GM10248 (cell line): ENCODE data around the gene KPNA1.

Experiments
- CTCF ChIA-PET: fragments of 300-600 bp; sonication (Branson Sonifier 250); formaldehyde crosslinking; extraction: SDS; loops from one replicate; lab custom pipeline; 2021; ENCODE audit warnings: antibody characterized with exemption; lab: Yijun Ruan, JAX
- POLR2A ChIA-PET: fragments of 350-650 bp; sonication (Branson Sonifier 250); formaldehyde crosslinking; extraction: SDS; loops from one replicate; lab custom pipeline; 2020; ENCODE audit warnings: antibody characterized with exemption; lab: Yijun Ruan, JAX
- DNase-seq: peaks from one replicate; pipeline ENCODE4 v3.0.0; 2012; ENCODE audit errors: extremely low spot score
- TF ChIP-seq, protein P1 (sequence below): IDR thresholded peaks from 2 replicates; pipeline ENCODE4 v1.5.1; 2012; ENCODE audit warnings: mild to moderate bottlenecking, low read depth; ENCODE audit errors: extremely low read depth, missing control alignments, control extremely low read depth

Gene KPNA1

DNA sequence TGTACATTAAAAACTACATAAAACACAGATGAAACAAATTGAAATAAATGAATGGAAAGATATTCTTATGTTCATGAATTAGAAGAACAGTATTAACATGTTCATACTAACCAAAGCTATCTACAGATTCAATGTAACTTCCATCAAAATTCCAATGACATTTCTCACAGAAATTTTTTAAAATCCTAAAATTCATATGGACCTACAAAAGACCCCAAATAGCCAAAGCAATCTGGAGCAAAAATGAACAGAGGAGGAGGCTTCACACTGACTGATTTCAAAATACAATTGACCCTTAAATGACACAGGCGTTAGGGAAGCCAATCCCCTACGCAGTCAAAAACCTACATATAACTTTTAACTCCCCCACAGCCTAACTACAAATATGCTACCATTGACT is 39.4 kb downstream of the KPNA1 start:
- TF ChIP-seq, protein P1, sequence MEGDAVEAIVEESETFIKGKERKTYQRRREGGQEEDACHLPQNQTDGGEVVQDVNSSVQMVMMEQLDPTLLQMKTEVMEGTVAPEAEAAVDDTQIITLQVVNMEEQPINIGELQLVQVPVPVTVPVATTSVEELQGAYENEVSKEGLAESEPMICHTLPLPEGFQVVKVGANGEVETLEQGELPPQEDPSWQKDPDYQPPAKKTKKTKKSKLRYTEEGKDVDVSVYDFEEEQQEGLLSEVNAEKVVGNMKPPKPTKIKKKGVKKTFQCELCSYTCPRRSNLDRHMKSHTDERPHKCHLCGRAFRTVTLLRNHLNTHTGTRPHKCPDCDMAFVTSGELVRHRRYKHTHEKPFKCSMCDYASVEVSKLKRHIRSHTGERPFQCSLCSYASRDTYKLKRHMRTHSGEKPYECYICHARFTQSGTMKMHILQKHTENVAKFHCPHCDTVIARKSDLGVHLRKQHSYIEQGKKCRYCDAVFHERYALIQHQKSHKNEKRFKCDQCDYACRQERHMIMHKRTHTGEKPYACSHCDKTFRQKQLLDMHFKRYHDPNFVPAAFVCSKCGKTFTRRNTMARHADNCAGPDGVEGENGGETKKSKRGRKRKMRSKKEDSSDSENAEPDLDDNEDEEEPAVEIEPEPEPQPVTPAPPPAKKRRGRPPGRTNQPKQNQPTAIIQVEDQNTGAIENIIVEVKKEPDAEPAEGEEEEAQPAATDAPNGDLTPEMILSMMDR: no peak
- DNase-seq: no peak
- ChIA-PET CTCF (no interaction called here), POLR2A (no interaction called here)

DNA sequence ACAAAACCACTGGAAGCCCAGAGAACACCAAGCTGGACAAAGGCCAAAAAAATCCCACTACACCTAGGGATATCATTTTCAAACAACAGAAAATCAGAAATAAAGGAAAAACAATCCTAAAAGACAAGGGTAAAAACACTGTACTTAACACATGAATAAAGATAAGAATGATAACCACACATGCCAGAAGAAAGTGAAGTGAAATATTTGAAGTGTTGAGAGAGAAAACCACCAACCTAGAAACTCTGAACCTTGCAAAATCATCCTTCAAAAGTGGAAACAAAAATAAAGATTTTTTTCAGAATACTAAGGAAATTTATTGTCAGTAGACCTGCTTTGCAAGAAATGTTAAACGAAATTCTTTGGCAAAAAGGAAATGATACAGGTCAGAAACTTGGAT is 45.1 kb downstream of the KPNA1 start:
- CTCF ChIA-PET: interaction anchor here (0.8 to 3.5 kb wide), 5 partner anchors 10 to 210 kb away, joined by 3 to 12 read pairs (median 5); no protein-coding TSS in a partner anchor
- POLR2A ChIA-PET: no interaction called here
- no peak for DNase-seq
- TF ChIP-seq, protein P1: no peak

DNA sequence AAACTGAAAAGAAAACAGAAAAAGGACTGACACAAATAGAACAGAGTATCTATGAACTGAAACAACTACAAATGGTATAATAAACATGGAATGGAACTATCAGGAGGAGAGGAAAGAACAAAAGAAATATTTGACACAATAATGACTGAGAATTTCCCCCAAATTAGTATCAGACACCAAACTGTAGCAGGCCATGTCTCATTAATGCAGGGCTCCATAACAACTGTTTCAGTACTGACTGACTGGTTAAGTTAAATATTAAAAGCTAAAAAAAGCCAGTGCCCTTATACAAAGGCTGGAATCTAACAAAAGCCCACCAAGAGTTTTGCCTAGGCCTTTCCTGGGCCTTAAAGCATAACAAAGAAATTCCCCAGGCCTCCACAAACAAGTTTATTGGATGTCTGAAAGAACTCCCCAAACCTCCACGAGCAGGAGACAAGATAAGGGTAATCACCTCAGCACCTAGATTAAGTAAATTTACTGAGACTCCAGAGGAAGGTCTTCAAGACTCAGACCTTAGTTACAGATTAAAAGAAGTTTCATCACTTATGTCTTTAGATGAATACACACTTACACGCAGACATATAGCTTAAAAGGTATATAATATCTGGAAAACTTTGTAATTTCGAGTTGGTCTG is 45.7 kb downstream of the KPNA1 start:
- TF ChIP-seq, protein P1: no peak
- no peak for DNase-seq
- CTCF ChIA-PET: interaction anchor here (0.8 to 3.5 kb wide), 6 partner anchors 9 to 211 kb away, joined by 3 to 12 read pairs (median 4); no protein-coding TSS in a partner anchor
- POLR2A ChIA-PET: no interaction called here

DNA sequence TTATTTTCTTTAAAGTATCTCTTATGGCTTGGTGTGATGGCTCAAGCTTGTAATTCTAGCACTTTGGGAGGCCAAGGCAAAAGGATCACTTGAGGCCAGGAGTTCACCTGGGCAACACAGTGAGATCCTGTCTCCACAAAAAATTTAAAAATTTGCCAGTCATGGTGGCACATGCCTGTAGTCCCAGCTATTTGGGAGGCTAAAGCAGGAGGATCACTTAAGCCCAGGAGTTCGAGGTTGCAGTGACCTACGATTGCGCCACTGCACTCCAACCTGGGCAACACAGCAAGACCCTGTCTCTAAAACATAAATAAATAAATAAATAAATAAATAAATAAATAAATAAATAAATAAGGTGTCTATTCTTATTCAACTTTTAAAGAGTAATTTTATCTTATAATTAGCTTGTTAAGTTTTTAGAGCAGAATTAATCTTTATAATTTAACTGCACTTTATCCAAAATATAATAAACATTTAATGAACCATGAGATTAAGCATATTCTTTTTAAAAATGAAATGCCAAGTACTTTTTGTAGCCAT is 48.0 kb downstream of the KPNA1 start:
- ChIA-PET POLR2A (interaction anchor here (0.6 kb wide), 1 partner anchor 174 kb away, joined by 3 read pairs; no protein-coding TSS in a partner anchor), CTCF (interaction anchor here (1.0 to 3.5 kb wide), 2 partner anchors 9 to 42 kb away, joined by 3 to 12 read pairs; no protein-coding TSS in a partner anchor)

DNA sequence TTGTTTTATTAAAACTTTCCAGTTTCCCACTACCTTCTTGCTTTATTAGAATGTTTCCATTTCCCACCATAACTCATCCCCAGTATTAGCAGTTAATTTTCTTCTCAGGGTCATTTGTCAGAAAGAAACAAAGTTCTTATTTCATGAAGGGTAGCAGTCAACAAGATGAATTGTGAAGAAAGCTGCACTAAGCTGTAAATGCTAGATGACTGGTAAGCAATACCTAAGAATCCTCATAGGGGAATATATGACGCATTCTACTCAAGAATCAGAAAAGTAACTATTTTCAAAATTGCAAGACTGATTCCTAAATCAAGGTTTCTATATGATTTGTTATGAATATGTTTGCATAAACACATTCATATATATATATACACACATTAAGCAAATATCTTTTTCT is 50.1 kb downstream of the KPNA1 start:
- TF ChIP-seq, protein P1: no peak
- CTCF ChIA-PET: interaction anchor here (1.0 to 1.4 kb wide), 5 partner anchors 14 to 214 kb away, joined by 3 to 4 read pairs (median 3); partner anchors contain the start of gene FAM162A
- no peak for DNase-seq
- POLR2A ChIA-PET: no interaction called here

More for the DNA sequence above, 48.0 kb downstream of the KPNA1 start:
- DNase-seq: no peak
- TF ChIP-seq, protein P1: no peak

DNA sequence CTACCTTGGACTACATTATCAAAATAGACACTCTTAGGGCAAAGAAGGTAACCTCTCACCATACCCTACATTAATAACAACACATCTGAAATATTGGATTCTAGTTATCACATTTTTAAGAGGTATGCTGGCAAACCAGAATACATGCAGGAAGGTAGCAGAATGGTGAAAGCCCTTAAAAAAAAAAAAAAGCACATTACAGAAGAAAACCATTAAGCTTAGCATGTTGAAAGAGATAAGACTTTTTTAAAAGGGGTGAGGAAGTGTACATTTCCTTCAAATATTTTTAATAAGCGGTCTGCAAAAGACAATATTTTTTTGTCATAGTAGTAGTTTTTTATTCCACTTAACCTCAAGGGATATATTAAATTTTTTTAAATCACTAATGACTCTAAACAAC is 52.3 kb downstream of the KPNA1 start:
- TF ChIP-seq, protein P1: no peak
- ChIA-PET CTCF (interaction anchor here (1.3 kb wide), 1 partner anchor 217 kb away, joined by 4 read pairs; no protein-coding TSS in a partner anchor), POLR2A (no interaction called here)
- DNase-seq: no peak
